Activated CD4-positive, alpha-beta memory T cell treated with anti-CD3 and anti-CD28 coated beads for 36 hours (primary cell): Measurements from ENCODE around the gene C20orf144. TPM values are rescaled to one million over a fixed set of nuclear protein-coding genes. Genes with fewer than 3 reads are reported as not detected.
"Not testable (repeated sequence)": the region's sequence is repeated elsewhere in the genome, so short reads cannot be mapped to it uniquely, and the experiment has no call there.

Experiments
- CTCF ChIA-PET: fragments of 350-600 bp; sonication (Branson Sonifier 250); formaldehyde crosslinking; loops from one replicate; lab custom pipeline; 2021; ENCODE audit warnings: antibody characterized with exemption, inconsistent platforms; lab: Charles Lee
- POLR2A ChIA-PET: fragments of 350-600 bp; sonication (Branson Sonifier 250); formaldehyde crosslinking; loops from one replicate; lab custom pipeline; 2021; ENCODE audit warnings: antibody characterized with exemption; lab: Charles Lee
- DNase-seq: peaks from one replicate; pipeline ENCODE4 v3.0.0-alpha.2; 2020
- H3K27ac Mint-ChIP-seq: one replicate; pipeline ENCODE4 v1.8.0; 2021; ENCODE audit warnings: mixed read lengths
- H3K27me3 Mint-ChIP-seq: one replicate; pipeline ENCODE4 v1.8.0; 2021; ENCODE audit warnings: mixed read lengths
- H3K36me3 Mint-ChIP-seq: one replicate; pipeline ENCODE4 v1.8.0; 2021; ENCODE audit warnings: mixed read lengths
- H3K4me1 Mint-ChIP-seq: one replicate; pipeline ENCODE4 v1.8.0; 2021; ENCODE audit warnings: low read depth, mixed read lengths
- H3K4me3 Mint-ChIP-seq: one replicate; pipeline ENCODE4 v1.8.0; 2021; ENCODE audit warnings: mild to moderate bottlenecking, mixed read lengths
- H3K9me3 Mint-ChIP-seq: one replicate; pipeline ENCODE4 v1.8.0; 2021; ENCODE audit warnings: mixed read lengths
- intact Hi-C: fragments of 100-400 bp; cut with micrococcal nuclease; formaldehyde crosslinking; loops from one replicate; pipeline ENCODE4 v1.15.1; 2023
- total RNA-seq, 2 experiments: library from RNA; stranded (reverse); gene quantifications; one replicate each; pipeline ENCODE4 v1.2.3, GENCODE V29; 2021

The C20orf144 gene
- total RNA-seq, 2 experiments from 2014 or later = 0.26 to 0.31 TPM

GRCh38 chr20:33640287-33640686, 21.8 kb upstream of the C20orf144 start:
- H3K27ac Mint-ChIP-seq = no peak overlapping the region
- no peak for DNase-seq
- ChIA-PET POLR2A (interaction anchor here (0.7 to 1.2 kb wide), 2 partner anchors 9 to 80 kb away, joined by 3 read pairs; no protein-coding TSS in a partner anchor), CTCF (interaction anchor here (0.7 to 1.5 kb wide), 4 partner anchors 13 to 414 kb away, joined by 3 to 7 read pairs (median 4); no protein-coding TSS in a partner anchor)
- H3K9me3 Mint-ChIP-seq = no peaks in the 10 kb centered on the region
- no peak overlapping the region for H3K4me3 Mint-ChIP-seq
- no peaks in the 10 kb centered on the region for H3K4me1 Mint-ChIP-seq
- no peaks in the 10 kb centered on the region for H3K27me3 Mint-ChIP-seq
- peaks cover 15% of the 10 kb centered on the region for H3K36me3 Mint-ChIP-seq
- intact Hi-C loops = no loop called here

GRCh38 chr20:33644313-33645071, 17.6 kb upstream of the C20orf144 start:
- no peak for DNase-seq
- POLR2A ChIA-PET = interaction anchor here (0.5 kb wide), 1 partner anchor 143 kb away, joined by 4 read pairs; no protein-coding TSS in a partner anchor
- Mint-ChIP-seq H3K27ac (no peak overlapping the region), H3K9me3 (no peaks in the 10 kb centered on the region), H3K36me3 (peaks cover 16% of the 10 kb centered on the region), H3K4me3 (no peak overlapping the region), H3K27me3 (no peaks in the 10 kb centered on the region), H3K4me1 (peaks cover 22% of the 10 kb centered on the region)
- CTCF ChIA-PET = interaction anchor here (1.4 kb wide), 1 partner anchor 23 kb away, joined by 3 read pairs; no protein-coding TSS in a partner anchor
- intact Hi-C loops = no loop called here

- peaks cover 25% of the 10 kb centered on the region for H3K4me1 Mint-ChIP-seq
- H3K27ac Mint-ChIP-seq = no peak overlapping the region
- ChIA-PET CTCF (no interaction called here), POLR2A (interaction anchor here (0.5 kb wide), 1 partner anchor 143 kb away, joined by 4 read pairs; no protein-coding TSS in a partner anchor)
- DNase-seq = no peak
- H3K4me3 Mint-ChIP-seq = no peak overlapping the region
- H3K9me3 Mint-ChIP-seq = no peaks in the 10 kb centered on the region
- intact Hi-C loops = no loop called here
- H3K36me3 Mint-ChIP-seq = peaks cover 14% of the 10 kb centered on the region
- no peaks in the 10 kb centered on the region for H3K27me3 Mint-ChIP-seq
These were observed 17.1 kb upstream of the C20orf144 start for GRCh38 chr20:33645072-33645358.

- H3K27ac Mint-ChIP-seq = no peak overlapping the region
- intact Hi-C loops = no loop called here
- H3K4me1 Mint-ChIP-seq = peaks cover 25% of the 10 kb centered on the region
- CTCF ChIA-PET = interaction anchor here (1.1 kb wide), 1 partner anchor 21 kb away, joined by 3 read pairs; the partner anchor contains the start of gene ACTL10
- POLR2A ChIA-PET = no interaction called here
- no peaks in the 10 kb centered on the region for H3K27me3 Mint-ChIP-seq
- DNase-seq = no peak
- H3K36me3 Mint-ChIP-seq = peaks cover 14% of the 10 kb centered on the region
- no peaks in the 10 kb centered on the region for H3K9me3 Mint-ChIP-seq
- no peak overlapping the region for H3K4me3 Mint-ChIP-seq
These were observed 16.7 kb upstream of the C20orf144 start for GRCh38 chr20:33645396-33645795.

- ChIA-PET CTCF (interaction anchor here (1.1 kb wide), 1 partner anchor 20 kb away, joined by 3 read pairs; the partner anchor contains the start of gene ACTL10), POLR2A (no interaction called here)
- Mint-ChIP-seq H3K27me3 (no peaks in the 10 kb centered on the region), H3K36me3 (peaks cover 11% of the 10 kb centered on the region), H3K4me1 (peaks cover 26% of the 10 kb centered on the region), H3K4me3 (no peak overlapping the region), H3K9me3 (no peaks in the 10 kb centered on the region), H3K27ac (no peak overlapping the region)
- intact Hi-C loops = no loop called here
- no peak for DNase-seq
These were observed 15.9 kb upstream of the C20orf144 start for GRCh38 chr20:33646191-33646590.

- H3K36me3 Mint-ChIP-seq, H3K9me3 Mint-ChIP-seq, H3K27me3 Mint-ChIP-seq, H3K4me3 Mint-ChIP-seq, intact Hi-C loops, H3K27ac Mint-ChIP-seq: not testable (repeated sequence)
- CTCF ChIA-PET = interaction anchor here (0.6 kb wide), 1 partner anchor 20 kb away, joined by 3 read pairs; the partner anchor contains the start of gene ACTL10
- H3K4me1 Mint-ChIP-seq = peaks cover 35% of the 10 kb centered on the region
- DNase-seq = peak; percentile 8
- POLR2A ChIA-PET = interaction anchor here (1.4 kb wide), 1 partner anchor 15 kb away, joined by 3 read pairs; the partner anchor contains the start of gene C20orf144
These were observed 15.0 kb upstream of the C20orf144 start for GRCh38 chr20:33646959-33647602.

GRCh38 chr20:33647603-33648395, 14.3 kb upstream of the C20orf144 start:
- Mint-ChIP-seq H3K4me3 (no peak overlapping the region), H3K27ac (no peak overlapping the region), H3K9me3 (no peaks in the 10 kb centered on the region), H3K27me3 (no peaks in the 10 kb centered on the region), H3K4me1 (peaks cover 42% of the 10 kb centered on the region), H3K36me3 (peaks cover 9% of the 10 kb centered on the region)
- intact Hi-C loops = no loop called here
- CTCF ChIA-PET = interaction anchor here (0.6 to 0.9 kb wide), 2 partner anchors 19 to 31 kb away, joined by 3 read pairs; partner anchors contain the start of gene ACTL10
- peak; percentile 15 for DNase-seq
- POLR2A ChIA-PET = interaction anchor here (1.4 kb wide), 1 partner anchor 15 kb away, joined by 3 read pairs; the partner anchor contains the start of gene C20orf144

- no peaks in the 10 kb centered on the region for H3K27me3 Mint-ChIP-seq
- ChIA-PET POLR2A (interaction anchor here (1.4 kb wide), 1 partner anchor 14 kb away, joined by 3 read pairs; the partner anchor contains the start of gene C20orf144), CTCF (interaction anchor here (0.6 to 0.9 kb wide), 2 partner anchors 32 to 203 kb away, joined by 3 read pairs; no protein-coding TSS in a partner anchor)
- peaks cover 9% of the 10 kb centered on the region for H3K36me3 Mint-ChIP-seq
- peak; percentile 29 for DNase-seq
- intact Hi-C loops = no loop called here
- no peaks in the 10 kb centered on the region for H3K9me3 Mint-ChIP-seq
- H3K4me1 Mint-ChIP-seq = peaks cover 49% of the 10 kb centered on the region
- no peak overlapping the region for H3K4me3 Mint-ChIP-seq
- no peak overlapping the region for H3K27ac Mint-ChIP-seq
These were observed 13.6 kb upstream of the C20orf144 start for GRCh38 chr20:33648396-33649004.

- Mint-ChIP-seq H3K36me3 (peaks cover 9% of the 10 kb centered on the region), H3K4me3 (no peak overlapping the region), H3K4me1 (peaks cover 57% of the 10 kb centered on the region), H3K27me3 (no peaks in the 10 kb centered on the region), H3K9me3 (no peaks in the 10 kb centered on the region), H3K27ac (no peak overlapping the region)
- POLR2A ChIA-PET = no interaction called here
- intact Hi-C loops = no loop called here
- DNase-seq = peak; percentile 24
- CTCF ChIA-PET = interaction anchor here (0.6 kb wide), 1 partner anchor 204 kb away, joined by 3 read pairs; no protein-coding TSS in a partner anchor
These were observed 12.9 kb upstream of the C20orf144 start for GRCh38 chr20:33649201-33649681.

GRCh38 chr20:33650111-33650752, 11.9 kb upstream of the C20orf144 start:
- no peaks in the 10 kb centered on the region for H3K9me3 Mint-ChIP-seq
- H3K4me3 Mint-ChIP-seq = no peak overlapping the region

More at GRCh38 chr20:33650111-33650752, 11.9 kb upstream of the C20orf144 start:
- ChIA-PET POLR2A (interaction anchor here (0.8 kb wide), 1 partner anchor 14 kb away, joined by 3 read pairs; no protein-coding TSS in a partner anchor), CTCF (interaction anchor here (0.7 kb wide), 1 partner anchor 13 kb away, joined by 3 read pairs; no protein-coding TSS in a partner anchor)
- intact Hi-C loops = no loop called here
- no peak for DNase-seq
- Mint-ChIP-seq H3K27ac (no peak overlapping the region), H3K27me3 (no peaks in the 10 kb centered on the region), H3K4me1 (peaks cover 59% of the 10 kb centered on the region), H3K36me3 (peaks cover 7% of the 10 kb centered on the region)
